HG03432 (cell line): ENCODE results near the gene CWC15.
"Not testable (repeated sequence)": the region's sequence is repeated elsewhere in the genome, so short reads cannot be mapped to it uniquely, and the experiment has no call there.

Experiments
- ATAC-seq: cut with Tn5 transposase; IDR thresholded peaks from one replicate; pipeline ENCODE4 v1.9.1; 2021; ENCODE audit warnings: mild to moderate bottlenecking, moderate library complexity; ENCODE audit not compliant: unreplicated experiment

Gene CWC15

GRCh38 chr11:94956963-94957362 is 16.4 kb downstream of the CWC15 start:
- no peak for ATAC-seq

GRCh38 chr11:94954753-94955152 is 18.6 kb downstream of the CWC15 start:
- no peak for ATAC-seq

- ATAC-seq = no peak
These were observed 25.2 kb downstream of the CWC15 start for GRCh38 chr11:94948070-94948617.

- no peak for ATAC-seq
These were observed 26.5 kb downstream of the CWC15 start for GRCh38 chr11:94946812-94947211.

GRCh38 chr11:94941131-94941530 is 32.2 kb downstream of the CWC15 start:
- ATAC-seq = no peak

- no peak for ATAC-seq
These were observed 34.0 kb downstream of the CWC15 start for GRCh38 chr11:94939346-94939745.

- no peak for ATAC-seq
These were observed 35.0 kb downstream of the CWC15 start for GRCh38 chr11:94938095-94939055.

- no peak for ATAC-seq
These were observed 38.5 kb downstream of the CWC15 start for GRCh38 chr11:94934846-94935245.

GRCh38 chr11:94934362-94934761 is 39.0 kb downstream of the CWC15 start:
- ATAC-seq = no peak

- no peak for ATAC-seq
These were observed 39.9 kb downstream of the CWC15 start for GRCh38 chr11:94933223-94934130.

GRCh38 chr11:94932503-94932902 is 40.9 kb downstream of the CWC15 start:
- no peak for ATAC-seq

GRCh38 chr11:94932072-94932471 is 41.3 kb downstream of the CWC15 start:
- ATAC-seq = not testable (repeated sequence)

- ATAC-seq = no peak
These were observed 45.0 kb downstream of the CWC15 start for GRCh38 chr11:94928117-94928990.

- no peak for ATAC-seq
These were observed 46.6 kb downstream of the CWC15 start for GRCh38 chr11:94926698-94927237.

GRCh38 chr11:94926271-94926625 is 47.1 kb downstream of the CWC15 start:
- ATAC-seq = no peak

GRCh38 chr11:94925422-94926270 is 47.7 kb downstream of the CWC15 start:
- peak; percentile 61 for ATAC-seq

GRCh38 chr11:94924612-94925011 is 48.7 kb downstream of the CWC15 start:
- ATAC-seq = no peak

- ATAC-seq = no peak
These were observed 49.2 kb downstream of the CWC15 start for GRCh38 chr11:94924171-94924572.

GRCh38 chr11:94923004-94923334 is 50.4 kb downstream of the CWC15 start:
- ATAC-seq = no peak
